ENCODE data around the gene DDX49. TPM values are rescaled to one million over a fixed set of nuclear protein-coding genes. Genes with fewer than 3 reads are reported as not detected.

The DDX49 gene
- total and polyA plus RNA-seq, 9 of the 15 experiments (the other 6 are each of a cell fraction or from before 2014, with no cell fraction given) = 1.1 to 113 (median 45.7) TPM

DNA sequence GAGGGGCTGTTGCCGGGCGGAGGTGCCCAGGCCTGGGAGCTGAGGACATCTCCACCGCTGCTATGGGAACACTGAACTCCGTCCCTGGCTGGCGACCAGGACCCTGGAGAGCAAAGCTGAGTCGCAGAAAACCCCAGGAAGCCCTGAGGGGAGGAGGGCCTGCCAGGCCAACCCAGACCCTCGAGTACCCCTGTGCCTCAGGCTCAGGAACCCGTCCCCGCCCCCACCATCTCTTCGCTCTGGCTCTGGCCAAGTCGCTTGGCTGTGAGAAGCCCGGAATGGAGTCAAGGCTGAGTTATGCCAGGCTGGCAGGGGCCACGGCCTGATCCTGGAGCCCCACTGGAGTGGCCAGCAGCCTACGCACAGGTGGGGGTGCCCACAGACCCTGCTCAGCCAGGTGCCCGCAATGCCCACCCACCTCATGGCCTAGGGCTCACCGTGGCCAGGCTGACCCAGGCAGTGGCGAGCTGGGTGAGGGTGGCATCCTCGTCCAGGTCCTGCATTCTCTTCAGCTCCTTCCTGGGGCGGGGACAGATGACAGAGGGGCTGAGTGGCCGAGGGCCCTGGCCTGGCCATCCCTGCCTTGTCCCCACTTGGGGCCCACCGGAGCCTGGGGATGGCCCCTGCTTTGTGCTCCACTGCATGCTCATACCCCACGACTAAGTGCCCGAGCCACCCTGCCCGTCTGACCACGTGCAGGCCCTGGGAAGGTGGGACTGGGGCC, 15.0 kb upstream of the DDX49 start (continued):
- TF ChIP-seq RBM22 (IDR thresholded peaks at IDR 0.05; ENCODE audit: low read depth, low read length, poor library complexity, severe bottlenecking) (peak; percentile 47), GABPA (tag; conservative IDR thresholded peaks at IDR 0.05; ENCODE audit: low read depth) (no peak), ZNF644 (tag; IDR thresholded peaks at IDR 0.05; ENCODE audit: low read depth) (no peak), IRF2 (CRISPR knock-in tag; IDR thresholded peaks at IDR 0.05) (no peak)

DNA sequence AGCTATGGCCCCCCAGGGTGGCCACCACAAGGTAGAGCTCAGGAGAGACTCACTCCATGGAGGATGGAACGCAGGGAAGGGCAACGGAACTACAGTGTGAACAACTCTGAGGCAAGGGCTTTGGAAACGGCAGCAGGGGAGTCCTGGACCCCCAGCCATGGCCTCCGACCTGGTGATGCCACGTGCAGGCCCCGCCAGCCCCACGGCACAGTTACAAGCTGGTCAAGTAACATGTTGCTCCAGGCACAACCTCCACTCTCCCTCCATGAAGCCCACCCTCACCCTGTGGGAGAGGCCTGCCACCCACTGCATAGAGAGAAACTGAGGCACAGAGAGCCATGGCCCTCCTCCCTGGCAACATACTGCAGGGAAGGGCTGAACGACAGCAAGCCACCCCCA, 14.5 kb upstream of the DDX49 start:
- in situ Hi-C loops (cut with MboI) (no loop called here), intact Hi-C loops (cut with micrococcal nuclease) (no loop called here)
- Histone ChIP-seq H2AFZ (ENCODE audit: low read depth, low read length) (no peak overlapping the region), H3K9me1 (ENCODE audit: control insufficient read depth, insufficient read depth, low read length) (no peaks in the 10 kb centered on the region), H3K36me3 (ENCODE audit: control insufficient read depth, insufficient read depth, low read length) (peaks cover 70% of the 10 kb centered on the region; the same call in 2 of the 3 replicates), H3K27ac (ENCODE audit: extremely low read depth, low read depth, low read length) (no peak overlapping the region), H3K79me2 (ENCODE audit: control insufficient read depth, insufficient read depth, low read length) (no peaks in the 10 kb centered on the region), H3K4me1 (replicated peaks in 1 of 2; ENCODE audit: control insufficient read depth in 2 of 2, insufficient read depth in 2 of 2, low read length in 2 of 2) (peaks cover 0 to 45% of the 10 kb centered on the region in 2 experiments; a peak in 2 of 5 replicates), H3K27me3 (ENCODE audit: control insufficient read depth in 2 of 2, insufficient read depth in 2 of 2, low read length in 2 of 2) (no peaks in the 10 kb centered on the region), H4K20me1 (replicated peaks; ENCODE audit: control insufficient read depth, insufficient read depth, low read length) (0 out of 2 replicates have a peak, but pooled peaks cover 5% of the 10 kb centered on the region), H3K4me2 (ENCODE audit: insufficient read depth, low read length) (no peak overlapping the region), H3K9me3 (replicated peaks; ENCODE audit: control insufficient read depth, insufficient read depth, low read depth, low read length) (no peaks in the 10 kb centered on the region), H3K9ac (ENCODE audit: insufficient read depth in 1 of 2, low read depth in 2 of 2, low read length in 2 of 2) (no peak overlapping the region), H3K4me3 (no peak overlapping the region)
- POLR2A ChIA-PET = interaction anchor here (0.6 to 0.8 kb wide), 2 partner anchors 11 to 288 kb away, joined by 3 read pairs; no protein-coding TSS in a partner anchor
- no TSS peak for BruUV-seq (replicated peaks)
- TF ChIP-seq, protein P1, sequence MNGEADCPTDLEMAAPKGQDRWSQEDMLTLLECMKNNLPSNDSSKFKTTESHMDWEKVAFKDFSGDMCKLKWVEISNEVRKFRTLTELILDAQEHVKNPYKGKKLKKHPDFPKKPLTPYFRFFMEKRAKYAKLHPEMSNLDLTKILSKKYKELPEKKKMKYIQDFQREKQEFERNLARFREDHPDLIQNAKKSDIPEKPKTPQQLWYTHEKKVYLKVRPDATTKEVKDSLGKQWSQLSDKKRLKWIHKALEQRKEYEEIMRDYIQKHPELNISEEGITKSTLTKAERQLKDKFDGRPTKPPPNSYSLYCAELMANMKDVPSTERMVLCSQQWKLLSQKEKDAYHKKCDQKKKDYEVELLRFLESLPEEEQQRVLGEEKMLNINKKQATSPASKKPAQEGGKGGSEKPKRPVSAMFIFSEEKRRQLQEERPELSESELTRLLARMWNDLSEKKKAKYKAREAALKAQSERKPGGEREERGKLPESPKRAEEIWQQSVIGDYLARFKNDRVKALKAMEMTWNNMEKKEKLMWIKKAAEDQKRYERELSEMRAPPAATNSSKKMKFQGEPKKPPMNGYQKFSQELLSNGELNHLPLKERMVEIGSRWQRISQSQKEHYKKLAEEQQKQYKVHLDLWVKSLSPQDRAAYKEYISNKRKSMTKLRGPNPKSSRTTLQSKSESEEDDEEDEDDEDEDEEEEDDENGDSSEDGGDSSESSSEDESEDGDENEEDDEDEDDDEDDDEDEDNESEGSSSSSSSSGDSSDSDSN (IDR thresholded peaks at IDR 0.05; ENCODE audit: borderline replicate concordance in 1 of 2, low read depth in 2 of 2, low read length in 2 of 2) = no peak
- TF ChIP-seq, protein P2, sequence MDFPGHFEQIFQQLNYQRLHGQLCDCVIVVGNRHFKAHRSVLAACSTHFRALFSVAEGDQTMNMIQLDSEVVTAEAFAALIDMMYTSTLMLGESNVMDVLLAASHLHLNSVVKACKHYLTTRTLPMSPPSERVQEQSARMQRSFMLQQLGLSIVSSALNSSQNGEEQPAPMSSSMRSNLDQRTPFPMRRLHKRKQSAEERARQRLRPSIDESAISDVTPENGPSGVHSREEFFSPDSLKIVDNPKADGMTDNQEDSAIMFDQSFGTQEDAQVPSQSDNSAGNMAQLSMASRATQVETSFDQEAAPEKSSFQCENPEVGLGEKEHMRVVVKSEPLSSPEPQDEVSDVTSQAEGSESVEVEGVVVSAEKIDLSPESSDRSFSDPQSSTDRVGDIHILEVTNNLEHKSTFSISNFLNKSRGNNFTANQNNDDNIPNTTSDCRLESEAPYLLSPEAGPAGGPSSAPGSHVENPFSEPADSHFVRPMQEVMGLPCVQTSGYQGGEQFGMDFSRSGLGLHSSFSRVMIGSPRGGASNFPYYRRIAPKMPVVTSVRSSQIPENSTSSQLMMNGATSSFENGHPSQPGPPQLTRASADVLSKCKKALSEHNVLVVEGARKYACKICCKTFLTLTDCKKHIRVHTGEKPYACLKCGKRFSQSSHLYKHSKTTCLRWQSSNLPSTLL (IDR thresholded peaks at IDR 0.05) = no peak
- TF ChIP-seq, protein P3, sequence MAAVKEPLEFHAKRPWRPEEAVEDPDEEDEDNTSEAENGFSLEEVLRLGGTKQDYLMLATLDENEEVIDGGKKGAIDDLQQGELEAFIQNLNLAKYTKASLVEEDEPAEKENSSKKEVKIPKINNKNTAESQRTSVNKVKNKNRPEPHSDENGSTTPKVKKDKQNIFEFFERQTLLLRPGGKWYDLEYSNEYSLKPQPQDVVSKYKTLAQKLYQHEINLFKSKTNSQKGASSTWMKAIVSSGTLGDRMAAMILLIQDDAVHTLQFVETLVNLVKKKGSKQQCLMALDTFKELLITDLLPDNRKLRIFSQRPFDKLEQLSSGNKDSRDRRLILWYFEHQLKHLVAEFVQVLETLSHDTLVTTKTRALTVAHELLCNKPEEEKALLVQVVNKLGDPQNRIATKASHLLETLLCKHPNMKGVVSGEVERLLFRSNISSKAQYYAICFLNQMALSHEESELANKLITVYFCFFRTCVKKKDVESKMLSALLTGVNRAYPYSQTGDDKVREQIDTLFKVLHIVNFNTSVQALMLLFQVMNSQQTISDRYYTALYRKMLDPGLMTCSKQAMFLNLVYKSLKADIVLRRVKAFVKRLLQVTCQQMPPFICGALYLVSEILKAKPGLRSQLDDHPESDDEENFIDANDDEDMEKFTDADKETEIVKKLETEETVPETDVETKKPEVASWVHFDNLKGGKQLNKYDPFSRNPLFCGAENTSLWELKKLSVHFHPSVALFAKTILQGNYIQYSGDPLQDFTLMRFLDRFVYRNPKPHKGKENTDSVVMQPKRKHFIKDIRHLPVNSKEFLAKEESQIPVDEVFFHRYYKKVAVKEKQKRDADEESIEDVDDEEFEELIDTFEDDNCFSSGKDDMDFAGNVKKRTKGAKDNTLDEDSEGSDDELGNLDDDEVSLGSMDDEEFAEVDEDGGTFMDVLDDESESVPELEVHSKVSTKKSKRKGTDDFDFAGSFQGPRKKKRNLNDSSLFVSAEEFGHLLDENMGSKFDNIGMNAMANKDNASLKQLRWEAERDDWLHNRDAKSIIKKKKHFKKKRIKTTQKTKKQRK (IDR thresholded peaks at IDR 0.05; ENCODE audit: borderline replicate concordance, low read depth, low read length) = no peak
- TF ChIP-seq ELF4 (CRISPR knock-in tag; IDR thresholded peaks at IDR 0.05) = no peak
- DNase-seq (ENCODE audit: extremely low read depth in 1 of 4, low spot score in 3 of 4) (no peak), ATAC-seq (no peak), FAIRE-seq (no peak)
- CTCF ChIA-PET (ENCODE audit: low intra/inter-chr PET ratio) = no interaction called here
- WGBS (ENCODE audit: insufficient coverage, low coverage, missing lambda C conversion rate) = 90% methylated on average over 8 of the region's 8 CpGs

Measured in K562 (cell line).